NT2/D1 (cell line): Measurements from ENCODE around the gene SCMH1.

ENCODE experiments used
- DNase-seq: peaks from one replicate; pipeline ENCODE4 v3.0.0-alpha.2; 2011; ENCODE audit warnings: low read depth, low spot score
- H3K27me3 ChIP-seq: 2 replicates; pipeline ENCODE4 v1.6.0; 2011; ENCODE audit warnings: mild to moderate bottlenecking; ENCODE audit not compliant: insufficient read length, insufficient read depth
- H3K36me3 ChIP-seq: 2 replicates; pipeline ENCODE4 v1.6.1; 2011; ENCODE audit warnings: mild to moderate bottlenecking, low read length, mixed read lengths; ENCODE audit not compliant: insufficient read depth, insufficient read length
- H3K4me1 ChIP-seq: 2 replicates; pipeline ENCODE4 v1.5.1; 2011; ENCODE audit not compliant: insufficient read depth, insufficient read length
- H3K4me3 ChIP-seq: 2 replicates; pipeline ENCODE4 v1.5.1; 2011; ENCODE audit warnings: low read depth; ENCODE audit not compliant: insufficient read length
- H3K9ac ChIP-seq: 2 replicates; pipeline ENCODE4 v1.6.0; 2011; ENCODE audit warnings: low read depth; ENCODE audit not compliant: insufficient read length
- H3K9me3 ChIP-seq: 2 replicates; pipeline ENCODE4 v1.5.1; 2011; ENCODE audit warnings: mild to moderate bottlenecking, low read length; ENCODE audit not compliant: insufficient read depth
- SUZ12 ChIP-seq: IDR thresholded peaks from 2 replicates; pipeline ENCODE4 v1.6.1; 2011; ENCODE audit not compliant: insufficient read length, insufficient read depth; ENCODE audit errors: extremely low read depth
- YY1 ChIP-seq: IDR thresholded peaks from 2 replicates; pipeline ENCODE4 v1.6.1; 2011; ENCODE audit not compliant: insufficient read length, insufficient read depth
- ZNF274 ChIP-seq: IDR thresholded peaks from 2 replicates; pipeline ENCODE4 v1.6.1; 2011; ENCODE audit warnings: mild to moderate bottlenecking, low read depth, low read length

SCMH1 gene

DNA sequence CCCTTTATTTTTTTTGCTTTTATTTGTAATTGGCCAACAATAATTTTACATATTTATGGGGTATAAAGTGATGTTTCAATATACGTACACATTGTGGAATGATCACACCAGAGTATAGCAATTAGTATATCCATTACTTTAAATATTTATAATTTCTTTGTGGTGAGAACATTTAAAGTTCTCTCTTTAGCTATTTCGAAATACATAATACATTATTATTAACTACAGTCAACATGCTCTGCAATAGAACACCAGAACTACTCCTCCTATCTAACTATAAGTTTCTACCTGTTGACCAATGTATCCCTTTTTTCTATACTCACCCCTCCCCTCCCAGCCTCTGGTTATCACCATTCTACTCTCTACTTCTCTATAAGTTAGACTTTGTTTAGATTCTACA lies 77.4 kb downstream of the SCMH1 start:
- Histone ChIP-seq H3K36me3 (peaks cover 15% of the 10 kb centered on the region), H3K4me1 (no peaks in the 10 kb centered on the region), H3K9me3 (peaks cover 32% of the 10 kb centered on the region), H3K9ac (no peak overlapping the region), H3K4me3 (no peak overlapping the region), H3K27me3 (no peaks in the 10 kb centered on the region)
- TF ChIP-seq SUZ12 (no peak), YY1 (no peak), ZNF274 (no peak)
- no peak for DNase-seq

- H3K9ac ChIP-seq, result no peak overlapping the region
- TF ChIP-seq SUZ12 (no peak), YY1 (no peak), ZNF274 (no peak)
- no peak for DNase-seq
- H3K9me3 ChIP-seq, result peaks cover 11% of the 10 kb centered on the region
- peaks cover 10% of the 10 kb centered on the region for H3K36me3 ChIP-seq
- no peak overlapping the region for H3K4me3 ChIP-seq
- no peaks in the 10 kb centered on the region for H3K4me1 ChIP-seq
- no peaks in the 10 kb centered on the region for H3K27me3 ChIP-seq
Observed at GRCh38 chr1:41162441-41162840, 79.7 kb downstream of the SCMH1 start.

DNA sequence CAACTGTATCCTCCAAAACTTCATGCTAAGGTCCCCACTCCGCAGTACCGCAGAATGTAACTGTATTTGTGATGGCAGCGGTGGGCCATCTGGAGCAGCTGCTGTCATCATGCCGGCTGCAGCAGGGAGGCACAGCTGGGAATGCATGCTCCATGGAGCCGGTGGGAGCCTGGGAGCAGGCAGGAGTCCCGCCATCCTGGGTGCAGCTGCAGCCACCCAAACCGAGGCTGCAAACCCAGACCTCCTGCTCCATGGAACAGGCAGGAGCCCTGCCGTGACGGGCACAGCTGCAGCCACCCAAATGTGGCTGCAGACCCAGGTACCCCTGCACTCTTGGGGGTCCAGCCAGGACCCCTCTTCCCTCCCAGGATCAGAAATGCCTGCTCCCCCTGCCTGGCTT lies 80.3 kb downstream of the SCMH1 start:
- peaks cover 10% of the 10 kb centered on the region for H3K36me3 ChIP-seq

GRCh38 chr1:41160498-41161110 lies 81.5 kb downstream of the SCMH1 start:
- Histone ChIP-seq H3K36me3 (peaks cover 10% of the 10 kb centered on the region), H3K4me3 (no peak overlapping the region), H3K27me3 (no peaks in the 10 kb centered on the region), H3K4me1 (no peaks in the 10 kb centered on the region), H3K9ac (no peak overlapping the region), H3K9me3 (no peaks in the 10 kb centered on the region)
- TF ChIP-seq SUZ12, result no peak
- no peak for TF ChIP-seq YY1
- no peak for TF ChIP-seq ZNF274
- DNase-seq, result no peak

More for the DNA sequence above, 80.3 kb downstream of the SCMH1 start:
- DNase-seq, result no peak
- no peaks in the 10 kb centered on the region for H3K27me3 ChIP-seq
- H3K4me1 ChIP-seq, result no peaks in the 10 kb centered on the region
- H3K9me3 ChIP-seq, result peaks cover 5% of the 10 kb centered on the region
- H3K4me3 ChIP-seq, result no peak overlapping the region
- H3K9ac ChIP-seq, result no peak overlapping the region
- no peak for TF ChIP-seq SUZ12
- TF ChIP-seq ZNF274, result no peak
- TF ChIP-seq YY1, result no peak

- DNase-seq, result no peak
Observed at GRCh38 chr1:41158966-41159365, 83.1 kb downstream of the SCMH1 start.

DNA sequence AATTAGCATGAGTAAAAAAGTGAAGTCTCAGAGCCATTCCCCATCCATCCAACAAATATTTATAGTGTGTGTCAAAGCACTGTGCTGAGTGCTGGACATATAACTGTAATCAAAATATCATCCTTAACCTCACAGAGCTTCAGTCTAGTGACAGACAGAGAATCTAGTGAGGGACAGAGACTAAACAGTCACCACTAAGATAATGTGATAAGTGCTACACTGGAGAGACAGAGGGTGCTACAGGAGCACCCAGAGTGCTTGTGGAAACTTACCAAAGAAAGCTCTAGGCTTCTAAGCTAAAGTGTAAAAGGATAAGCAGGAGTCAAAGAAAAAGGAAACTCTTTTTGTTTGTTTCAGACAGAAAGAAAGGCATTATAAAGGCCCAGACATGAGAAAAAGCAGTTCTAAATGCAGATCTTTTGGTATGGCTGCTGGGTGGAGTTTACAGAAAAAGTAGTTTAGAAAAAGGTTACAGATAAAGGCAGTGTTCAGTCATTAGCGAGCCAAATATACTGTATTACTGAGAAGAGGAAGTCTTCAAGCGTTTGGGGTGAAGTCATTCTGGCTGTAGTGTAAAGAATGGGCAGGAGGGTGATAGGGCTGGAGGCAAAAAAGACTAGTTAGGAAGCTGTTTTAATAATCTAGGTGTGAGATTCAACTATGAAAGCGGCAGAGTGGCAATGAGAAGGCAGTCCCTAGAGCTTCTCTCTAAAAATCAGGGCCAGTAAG lies 83.8 kb downstream of the SCMH1 start:
- Histone ChIP-seq H3K27me3 (no peaks in the 10 kb centered on the region), H3K36me3 (peaks cover 10% of the 10 kb centered on the region), H3K9ac (no peak overlapping the region), H3K9me3 (no peaks in the 10 kb centered on the region), H3K4me1 (no peaks in the 10 kb centered on the region), H3K4me3 (no peak overlapping the region)
- DNase-seq, result no peak
- TF ChIP-seq YY1 (no peak), SUZ12 (no peak), ZNF274 (no peak)

More at GRCh38 chr1:41158966-41159365, 83.1 kb downstream of the SCMH1 start:
- H3K36me3 ChIP-seq, result peaks cover 10% of the 10 kb centered on the region
- no peaks in the 10 kb centered on the region for H3K4me1 ChIP-seq
- no peak overlapping the region for H3K9ac ChIP-seq
- no peaks in the 10 kb centered on the region for H3K27me3 ChIP-seq
- no peaks in the 10 kb centered on the region for H3K9me3 ChIP-seq
- no peak for TF ChIP-seq ZNF274
- TF ChIP-seq SUZ12, result no peak
- TF ChIP-seq YY1, result no peak
- no peak overlapping the region for H3K4me3 ChIP-seq

- Histone ChIP-seq H3K4me1 (no peaks in the 10 kb centered on the region), H3K36me3 (peaks cover 5% of the 10 kb centered on the region)
Observed at GRCh38 chr1:41155105-41155504, 87.0 kb downstream of the SCMH1 start.

More at GRCh38 chr1:41155105-41155504, 87.0 kb downstream of the SCMH1 start:
- DNase-seq, result no peak
- H3K9ac ChIP-seq, result no peak overlapping the region
- no peak for TF ChIP-seq SUZ12
- TF ChIP-seq ZNF274, result no peak
- no peak for TF ChIP-seq YY1
- H3K4me3 ChIP-seq, result no peak overlapping the region
- H3K9me3 ChIP-seq, result no peaks in the 10 kb centered on the region
- H3K27me3 ChIP-seq, result no peaks in the 10 kb centered on the region
